ENCODE data around the gene SAFB. TPM values are rescaled to one million over a fixed set of nuclear protein-coding genes. Genes with fewer than 3 reads are reported as not detected.

SAFB gene
- total RNA-seq, 4 donors from 2014 or later: 90.5 to 368 (median 185) TPM

DNA sequence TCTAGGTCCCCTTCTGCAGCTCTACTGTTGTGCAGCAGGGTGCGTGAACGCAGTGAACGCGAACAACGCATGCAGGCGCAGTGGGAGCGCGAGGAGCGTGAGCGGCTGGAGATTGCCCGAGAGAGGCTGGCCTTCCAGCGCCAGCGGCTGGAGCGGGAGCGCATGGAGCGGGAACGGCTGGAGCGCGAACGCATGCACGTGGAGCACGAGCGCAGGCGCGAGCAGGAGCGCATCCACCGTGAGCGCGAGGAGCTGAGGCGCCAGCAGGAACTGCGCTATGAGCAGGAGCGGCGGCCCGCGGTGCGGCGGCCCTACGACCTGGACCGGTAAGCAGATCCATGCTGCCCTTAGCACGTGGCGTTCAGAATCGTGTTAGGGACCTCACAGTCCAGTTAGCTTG lies 38.6 kb downstream of the SAFB start:
- peaks cover 0 to 95% (median 46%) of the 10 kb centered on the region in 4 donors for H3K36me3 ChIP-seq
- H3K4me1 ChIP-seq: no peaks in the 10 kb centered on the region
- WGBS, 2 donors (ENCODE audit: low coverage in 1 of 2): 97% methylated on average over 42 of the region's 42 CpGs; no CpG with 5 or more reads in 1 of the 2 donors
- no peaks in the 10 kb centered on the region for H3K27me3 ChIP-seq
- no peak for DNase-seq
- H3K9me3 ChIP-seq: no peaks in the 10 kb centered on the region
- intact Hi-C loops (cut with DNase I; ENCODE audit: low total_unique reads): no loop called here
- in situ Hi-C loops (cut with MboI; ENCODE audit: low pct_ligation_motif_present in 1 of 4, low pct_unique_long_range_greater_than_20kb in 1 of 4, low sequenced_read_pairs in 3 of 4): no loop called here
- no peak overlapping the region for H3K27ac ChIP-seq
- no peak for TF ChIP-seq EP300 (IDR thresholded peaks at IDR 0.05; ENCODE audit: low read depth)
- no peak overlapping the region for H3K4me3 ChIP-seq

DNA sequence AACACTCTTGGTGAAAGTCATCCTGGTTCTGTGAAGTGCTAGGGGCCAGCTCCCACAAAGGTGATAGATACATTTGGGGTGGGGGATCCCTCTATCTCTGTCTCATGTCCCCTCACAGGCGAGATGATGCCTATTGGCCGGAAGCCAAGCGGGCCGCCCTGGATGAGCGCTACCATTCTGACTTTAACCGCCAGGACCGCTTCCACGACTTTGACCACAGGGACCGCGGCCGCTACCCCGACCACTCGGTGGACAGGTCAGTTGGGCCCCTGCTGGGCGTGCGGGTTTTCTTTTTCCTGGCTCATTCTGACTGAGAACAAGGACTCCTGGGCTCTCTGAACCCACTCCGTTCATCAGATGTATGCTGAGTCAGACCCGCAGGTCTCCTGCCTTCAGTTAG lies 41.0 kb downstream of the SAFB start:
- no peak for DNase-seq
- Histone ChIP-seq H3K36me3 (peaks cover 0 to 92% (median 46%) of the 10 kb centered on the region in 4 donors), H3K9me3 (no peaks in the 10 kb centered on the region), H3K4me1 (no peaks in the 10 kb centered on the region), H3K27ac (no peak overlapping the region), H3K27me3 (no peaks in the 10 kb centered on the region), H3K4me3 (no peak overlapping the region)
- TF ChIP-seq, protein P1, sequence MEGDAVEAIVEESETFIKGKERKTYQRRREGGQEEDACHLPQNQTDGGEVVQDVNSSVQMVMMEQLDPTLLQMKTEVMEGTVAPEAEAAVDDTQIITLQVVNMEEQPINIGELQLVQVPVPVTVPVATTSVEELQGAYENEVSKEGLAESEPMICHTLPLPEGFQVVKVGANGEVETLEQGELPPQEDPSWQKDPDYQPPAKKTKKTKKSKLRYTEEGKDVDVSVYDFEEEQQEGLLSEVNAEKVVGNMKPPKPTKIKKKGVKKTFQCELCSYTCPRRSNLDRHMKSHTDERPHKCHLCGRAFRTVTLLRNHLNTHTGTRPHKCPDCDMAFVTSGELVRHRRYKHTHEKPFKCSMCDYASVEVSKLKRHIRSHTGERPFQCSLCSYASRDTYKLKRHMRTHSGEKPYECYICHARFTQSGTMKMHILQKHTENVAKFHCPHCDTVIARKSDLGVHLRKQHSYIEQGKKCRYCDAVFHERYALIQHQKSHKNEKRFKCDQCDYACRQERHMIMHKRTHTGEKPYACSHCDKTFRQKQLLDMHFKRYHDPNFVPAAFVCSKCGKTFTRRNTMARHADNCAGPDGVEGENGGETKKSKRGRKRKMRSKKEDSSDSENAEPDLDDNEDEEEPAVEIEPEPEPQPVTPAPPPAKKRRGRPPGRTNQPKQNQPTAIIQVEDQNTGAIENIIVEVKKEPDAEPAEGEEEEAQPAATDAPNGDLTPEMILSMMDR (IDR thresholded peaks at IDR 0.05): no peak
- TF ChIP-seq EP300 (IDR thresholded peaks at IDR 0.05; ENCODE audit: low read depth) (no peak), POLR2A (IDR thresholded peaks at IDR 0.05) (no peak)
- in situ Hi-C loops (cut with MboI; ENCODE audit: low pct_ligation_motif_present in 1 of 4, low pct_unique_long_range_greater_than_20kb in 1 of 4, low sequenced_read_pairs in 3 of 4): no loop called here
- intact Hi-C loops (cut with DNase I; ENCODE audit: low total_unique reads): no loop called here
- WGBS, 2 donors (ENCODE audit: low coverage in 1 of 2): 83 to 96% methylated on average over 1 to 17 of the region's 17 CpGs

DNA sequence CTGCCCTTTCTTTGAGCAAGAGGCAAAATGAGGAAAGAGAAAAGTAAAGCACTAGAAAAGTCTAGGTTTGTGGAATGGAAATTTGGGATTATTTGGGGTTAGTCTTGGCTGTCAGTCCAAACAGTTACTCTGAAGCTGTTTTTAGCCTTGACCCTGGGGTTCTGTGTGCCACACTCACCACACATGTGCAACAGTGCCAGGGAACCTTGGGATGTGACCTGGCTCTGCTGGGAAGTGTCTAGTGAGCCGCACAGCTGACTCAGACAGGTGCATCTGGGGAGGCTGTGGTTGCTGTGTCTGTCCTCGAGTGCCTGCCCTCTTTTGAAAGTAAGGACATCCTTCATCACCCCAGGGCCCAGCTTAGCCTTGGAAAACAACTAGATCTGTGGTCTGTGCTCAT lies 41.6 kb downstream of the SAFB start:
- Histone ChIP-seq H3K27ac (no peak overlapping the region), H3K36me3 (peaks cover 0 to 86% (median 45%) of the 10 kb centered on the region in 4 donors), H3K4me1 (no peaks in the 10 kb centered on the region), H3K27me3 (no peaks in the 10 kb centered on the region), H3K4me3 (no peak overlapping the region), H3K9me3 (no peaks in the 10 kb centered on the region)
- in situ Hi-C loops (cut with MboI; ENCODE audit: low pct_ligation_motif_present in 1 of 4, low pct_unique_long_range_greater_than_20kb in 1 of 4, low sequenced_read_pairs in 3 of 4): no loop called here
- 82% methylated on average over 2 of the region's 2 CpGs; no CpG with 5 or more reads in 1 of the 2 donors for WGBS, 2 donors (ENCODE audit: low coverage in 1 of 2)
- intact Hi-C loops (cut with DNase I; ENCODE audit: low total_unique reads): no loop called here
- TF ChIP-seq EP300 (IDR thresholded peaks at IDR 0.05; ENCODE audit: low read depth): no peak
- TF ChIP-seq POLR2A (IDR thresholded peaks at IDR 0.05): no peak
- TF ChIP-seq, protein P1 (IDR thresholded peaks at IDR 0.05): no peak
- no peak for TF ChIP-seq POLR2AphosphoS5 (IDR thresholded peaks at IDR 0.05)
- no peak for DNase-seq

DNA sequence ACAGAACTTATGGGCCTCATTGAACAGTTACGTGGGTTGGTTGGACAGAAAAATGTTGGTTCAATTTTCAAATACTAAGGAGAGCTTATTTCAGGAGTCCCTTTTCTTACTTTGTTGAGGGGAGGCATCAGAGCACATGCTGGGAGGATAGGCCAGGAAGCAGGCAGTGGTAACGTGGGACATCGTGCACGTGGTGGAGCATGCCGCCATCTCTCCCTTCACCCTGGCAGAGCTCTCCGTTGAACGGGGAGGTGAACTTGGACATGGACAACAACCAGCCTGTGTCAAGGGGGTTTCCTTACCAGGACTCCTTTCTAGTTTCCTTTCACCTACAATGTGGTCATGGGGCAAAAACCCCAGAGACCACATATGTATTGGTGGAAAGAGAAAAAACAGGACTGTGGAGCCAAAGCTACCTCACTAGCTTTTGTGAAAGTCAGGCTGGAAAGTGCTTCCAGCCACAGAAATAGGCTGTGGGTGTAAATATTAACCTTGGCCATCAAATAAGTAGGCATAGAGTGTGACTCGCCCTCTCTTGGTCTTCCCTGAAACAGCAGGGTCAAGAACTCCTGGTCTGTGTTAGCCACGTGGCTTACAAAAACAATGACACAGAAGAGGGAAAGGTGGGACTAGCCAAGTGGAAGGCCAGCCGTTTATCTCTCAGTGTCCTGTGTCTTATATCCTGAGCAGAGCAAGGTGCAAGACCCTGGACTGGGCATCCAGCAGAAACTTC lies 43.1 kb downstream of the SAFB start:
- in situ Hi-C loops (cut with MboI; ENCODE audit: low pct_ligation_motif_present in 1 of 4, low pct_unique_long_range_greater_than_20kb in 1 of 4, low sequenced_read_pairs in 3 of 4) (no loop called here), intact Hi-C loops (cut with DNase I; ENCODE audit: low total_unique reads) (no loop called here)
- no peaks in the 10 kb centered on the region for H3K27me3 ChIP-seq
- H3K9me3 ChIP-seq: no peaks in the 10 kb centered on the region
- DNase-seq: no peak
- WGBS, 2 donors (ENCODE audit: low coverage in 1 of 2): 78 to 100% methylated on average over 1 to 10 of the region's 10 CpGs
- H3K4me3 ChIP-seq: no peak overlapping the region
- peaks cover 0 to 81% (median 40%) of the 10 kb centered on the region in 4 donors for H3K36me3 ChIP-seq
- H3K27ac ChIP-seq: no peak overlapping the region
- no peaks in the 10 kb centered on the region for H3K4me1 ChIP-seq
- TF ChIP-seq POLR2AphosphoS5 (IDR thresholded peaks at IDR 0.05): no peak
- no peak for TF ChIP-seq EP300 (IDR thresholded peaks at IDR 0.05; ENCODE audit: low read depth)
- TF ChIP-seq POLR2A (IDR thresholded peaks at IDR 0.05): no peak
- TF ChIP-seq, protein P1 (IDR thresholded peaks at IDR 0.05): no peak

Measured in transverse colon (tissue), 4 donors.